Measurements from ENCODE around the gene CD247.

Gene CD247

DNA sequence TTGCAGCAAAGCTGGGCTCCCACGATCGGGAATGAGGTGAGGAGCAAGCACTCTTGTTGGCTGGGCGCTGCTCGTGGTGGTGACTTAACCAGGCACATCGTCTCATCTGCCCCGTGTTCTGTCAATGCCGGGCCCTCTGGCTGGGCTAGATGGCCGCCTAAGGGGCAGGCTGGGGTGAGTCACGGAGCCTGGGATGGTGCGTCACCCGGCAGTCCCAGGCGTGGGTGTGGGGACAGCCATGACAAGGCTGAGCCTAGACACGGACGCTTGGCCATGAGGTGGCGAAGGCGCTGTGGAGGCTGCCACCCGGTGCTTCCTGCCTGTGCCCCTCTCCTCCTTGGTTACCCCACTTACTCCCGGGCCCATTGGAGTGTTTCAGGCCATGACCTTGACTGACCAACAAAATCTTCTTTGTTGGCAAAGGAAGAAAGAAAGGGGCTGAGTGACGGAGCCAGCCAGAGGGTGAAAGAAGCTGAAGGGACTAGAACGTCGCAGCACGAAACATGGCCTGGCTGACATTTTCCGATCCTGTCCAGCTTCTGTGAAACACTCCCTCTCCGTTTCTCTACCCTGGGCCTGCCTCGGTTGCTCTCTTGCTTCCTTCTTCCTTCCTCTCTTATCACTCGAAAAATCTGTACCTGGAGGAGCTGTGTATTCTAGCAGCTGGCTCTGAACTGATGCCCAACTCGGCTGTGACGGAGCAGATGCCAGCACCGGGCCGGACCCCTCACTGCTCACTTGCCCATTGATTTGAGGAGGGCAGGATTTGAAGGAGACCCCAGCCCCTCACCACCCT lies 596 bp downstream of the CD247 start:
- H3K4me3 ChIP-seq, result no peak overlapping the region
- no peaks in the 10 kb centered on the region for H3K36me3 ChIP-seq (ENCODE audit: insufficient read depth, low read length)
- H3K9me3 ChIP-seq (ENCODE audit: low read depth, low read length), result no peaks in the 10 kb centered on the region
- TF ChIP-seq FOXP2 (optimal IDR thresholded peaks at IDR 0.05; ENCODE audit: control extremely low read depth, extremely low read length, insufficient read depth) (no peak), EZH2 (IDR thresholded peaks at IDR 0.05) (no peak), POLR2AphosphoS5 (IDR thresholded peaks at IDR 0.05; ENCODE audit: borderline replicate concordance, low read depth, low read length) (no peak)
- H3K9ac ChIP-seq (ENCODE audit: insufficient read length), result no peak overlapping the region
- no peak for DNase-seq (ENCODE audit: low read depth, low spot score)
- H3K27ac ChIP-seq, result no peak overlapping the region

DNA sequence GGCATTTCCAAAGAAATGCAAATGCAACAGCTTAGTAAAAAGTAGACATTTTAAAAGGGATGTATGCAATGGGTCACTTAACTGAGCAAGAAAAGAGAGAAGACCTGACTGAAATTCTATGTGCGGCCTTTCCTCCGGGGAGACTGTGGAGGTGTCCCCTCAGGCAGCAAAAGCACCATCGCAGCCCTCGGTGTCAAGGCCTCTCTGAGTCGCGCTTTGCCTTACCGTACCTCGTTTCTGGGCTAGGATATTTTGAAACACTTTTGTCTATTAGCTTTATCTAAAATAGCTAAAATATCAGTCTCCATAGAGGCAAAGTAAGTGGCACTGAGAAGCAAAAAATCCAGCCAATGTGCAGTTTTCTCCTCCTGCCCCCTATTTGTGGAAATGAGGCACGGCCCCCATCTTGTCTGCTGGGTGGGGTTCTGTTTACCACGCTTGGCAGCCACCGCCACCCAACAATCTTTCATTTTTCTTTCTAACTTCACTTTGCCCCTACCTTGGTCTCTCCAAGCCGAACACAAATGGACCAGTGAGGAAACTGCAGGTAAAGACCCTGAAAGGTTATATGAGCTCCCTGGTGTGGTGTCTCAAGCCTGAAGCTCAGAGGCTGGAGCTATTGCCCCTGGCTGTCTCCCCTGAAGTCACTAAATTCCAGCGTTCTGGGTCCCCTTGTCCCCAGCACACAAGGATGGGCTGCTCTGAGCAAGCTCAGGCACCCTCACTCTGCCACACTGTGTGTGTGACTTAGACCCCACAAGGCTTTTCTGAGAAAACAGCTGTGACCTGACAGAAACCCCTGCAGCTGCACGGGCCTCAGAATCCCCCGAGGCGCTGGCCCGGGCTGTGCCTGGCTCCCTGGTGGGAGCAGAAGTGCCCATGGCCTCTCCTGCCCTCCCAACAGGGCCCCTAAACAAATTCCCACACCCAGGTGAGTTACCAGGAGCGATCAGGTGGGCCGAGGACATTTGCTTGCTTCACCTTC lies 1.6 kb downstream of the CD247 start:
- Histone ChIP-seq H3K4me3 (no peak overlapping the region), H3K9ac (ENCODE audit: insufficient read length) (no peak overlapping the region), H3K36me3 (ENCODE audit: insufficient read depth, low read length) (no peaks in the 10 kb centered on the region), H3K9me3 (ENCODE audit: low read depth, low read length) (no peaks in the 10 kb centered on the region), H3K27ac (no peak overlapping the region)
- DNase-seq (ENCODE audit: low read depth, low spot score), result no peak
- TF ChIP-seq EZH2 (IDR thresholded peaks at IDR 0.05) (no peak), POLR2AphosphoS5 (IDR thresholded peaks at IDR 0.05; ENCODE audit: borderline replicate concordance, low read depth, low read length) (no peak), FOXP2 (optimal IDR thresholded peaks at IDR 0.05; ENCODE audit: control extremely low read depth, extremely low read length, insufficient read depth) (no peak)

DNA sequence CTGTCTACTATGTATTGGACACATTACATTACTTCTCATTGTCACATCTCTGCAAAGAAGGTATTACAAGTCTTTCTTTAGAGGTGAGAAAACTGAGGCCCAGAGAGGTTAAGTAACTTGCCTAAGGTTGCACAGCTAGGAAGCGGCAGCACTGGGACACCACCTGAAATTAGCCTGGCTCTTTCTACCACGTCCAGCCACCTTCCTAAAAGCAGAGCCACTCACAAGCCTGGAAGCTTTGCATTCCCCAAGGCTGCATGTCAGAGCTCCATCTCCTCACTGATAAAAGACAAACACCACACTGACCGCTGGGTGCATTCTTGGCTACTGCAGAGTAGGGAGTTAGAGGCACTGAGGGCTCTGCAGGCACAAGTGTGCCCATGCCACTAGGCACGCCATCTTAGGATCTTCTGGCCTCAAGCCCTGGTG lies 2.4 kb downstream of the CD247 start:
- TF ChIP-seq EZH2 (IDR thresholded peaks at IDR 0.05), result no peak
- H3K36me3 ChIP-seq (ENCODE audit: insufficient read depth, low read length), result no peaks in the 10 kb centered on the region
- no peak for DNase-seq (ENCODE audit: low read depth, low spot score)
- no peak overlapping the region for H3K27ac ChIP-seq
- H3K4me3 ChIP-seq, result no peak overlapping the region
- H3K9me3 ChIP-seq (ENCODE audit: low read depth, low read length), result no peaks in the 10 kb centered on the region
- no peak overlapping the region for H3K9ac ChIP-seq (ENCODE audit: insufficient read length)

DNA sequence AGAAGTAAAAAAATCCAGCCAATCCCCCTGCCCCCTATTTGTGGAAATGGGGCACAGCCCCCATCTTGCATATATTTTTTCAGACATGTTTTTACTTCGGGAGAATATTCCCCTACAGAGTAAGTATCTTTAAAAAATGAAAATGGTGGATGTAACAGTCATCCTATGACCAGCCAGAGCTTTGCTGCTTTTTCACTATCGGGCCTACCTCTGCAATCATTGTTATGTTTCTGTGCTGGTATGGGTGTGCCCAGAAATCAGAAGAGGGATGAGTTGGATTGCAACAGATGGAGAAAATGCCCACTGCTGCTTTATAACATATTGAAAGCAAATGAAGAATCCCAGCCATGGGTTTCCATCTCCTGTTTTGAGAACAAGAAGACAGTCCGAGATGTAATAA lies 2.9 kb downstream of the CD247 start:
- TF ChIP-seq POLR2AphosphoS5 (IDR thresholded peaks at IDR 0.05; ENCODE audit: borderline replicate concordance, low read depth, low read length) (no peak), EZH2 (IDR thresholded peaks at IDR 0.05) (no peak), FOXP2 (optimal IDR thresholded peaks at IDR 0.05; ENCODE audit: control extremely low read depth, extremely low read length, insufficient read depth) (no peak)
- H3K4me3 ChIP-seq, result no peak overlapping the region
- no peak overlapping the region for H3K9ac ChIP-seq (ENCODE audit: insufficient read length)
- no peaks in the 10 kb centered on the region for H3K36me3 ChIP-seq (ENCODE audit: insufficient read depth, low read length)
- H3K9me3 ChIP-seq (ENCODE audit: low read depth, low read length), result no peaks in the 10 kb centered on the region
- no peak overlapping the region for H3K27ac ChIP-seq
- no peak for DNase-seq (ENCODE audit: low read depth, low spot score)

DNA sequence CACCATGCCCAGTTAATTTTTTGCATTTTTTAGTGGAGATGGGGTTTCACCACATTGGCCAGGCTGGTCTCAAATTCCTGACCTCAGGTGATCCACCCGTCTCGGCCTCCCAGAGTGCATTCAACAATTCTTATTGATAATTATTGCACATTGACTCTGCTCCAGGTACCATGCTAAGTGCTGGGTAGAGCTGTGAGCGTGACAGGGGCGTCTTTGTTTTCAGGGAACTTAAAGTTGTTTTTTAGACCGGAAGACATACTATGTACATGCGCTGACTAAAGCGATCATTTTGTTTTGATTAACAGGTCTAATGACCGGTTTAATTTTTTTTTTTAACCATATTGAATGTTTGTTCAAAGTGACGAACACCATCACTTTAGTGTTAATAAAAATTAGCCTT lies 4.0 kb downstream of the CD247 start:
- Histone ChIP-seq H3K27ac (no peak overlapping the region), H3K36me3 (ENCODE audit: insufficient read depth, low read length) (no peaks in the 10 kb centered on the region), H3K9me3 (ENCODE audit: low read depth, low read length) (no peaks in the 10 kb centered on the region), H3K9ac (ENCODE audit: insufficient read length) (no peak overlapping the region), H3K4me3 (no peak overlapping the region)
- no peak for DNase-seq (ENCODE audit: low read depth, low spot score)
- TF ChIP-seq EZH2 (IDR thresholded peaks at IDR 0.05) (no peak), FOXP2 (optimal IDR thresholded peaks at IDR 0.05; ENCODE audit: control extremely low read depth, extremely low read length, insufficient read depth) (no peak), POLR2AphosphoS5 (IDR thresholded peaks at IDR 0.05; ENCODE audit: borderline replicate concordance, low read depth, low read length) (no peak)

DNA sequence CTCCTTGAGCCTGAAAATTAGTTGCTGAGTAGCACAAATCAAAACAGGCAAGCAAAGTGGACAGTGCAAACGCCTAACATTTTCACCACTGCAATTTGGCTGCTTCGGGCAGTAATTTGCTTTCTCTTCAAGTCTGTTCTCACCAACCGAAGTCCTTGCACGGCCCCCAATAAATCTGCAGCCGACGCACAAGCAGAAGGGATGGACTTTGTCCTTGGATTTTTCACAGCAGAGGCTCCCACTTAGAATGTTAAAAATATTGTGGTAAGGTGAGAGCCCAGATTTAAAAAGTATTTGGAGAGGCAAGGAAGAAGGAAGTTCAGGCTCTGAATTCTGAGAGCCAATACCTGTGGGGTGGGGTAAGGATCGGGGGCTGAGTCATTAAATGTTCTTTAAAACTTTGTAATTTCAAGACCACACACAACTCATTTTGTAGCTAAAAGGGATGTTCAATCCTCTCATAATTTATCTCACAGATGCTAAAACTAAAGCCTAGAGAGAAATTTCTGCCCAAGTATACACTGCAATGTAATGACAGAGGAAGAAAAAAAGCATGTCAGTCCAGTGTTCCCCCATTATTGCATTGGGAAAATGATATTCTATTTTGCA lies 6.2 kb downstream of the CD247 start:
- H3K36me3 ChIP-seq (ENCODE audit: insufficient read depth, low read length), result no peaks in the 10 kb centered on the region
- no peak for DNase-seq (ENCODE audit: low read depth, low spot score)

DNA sequence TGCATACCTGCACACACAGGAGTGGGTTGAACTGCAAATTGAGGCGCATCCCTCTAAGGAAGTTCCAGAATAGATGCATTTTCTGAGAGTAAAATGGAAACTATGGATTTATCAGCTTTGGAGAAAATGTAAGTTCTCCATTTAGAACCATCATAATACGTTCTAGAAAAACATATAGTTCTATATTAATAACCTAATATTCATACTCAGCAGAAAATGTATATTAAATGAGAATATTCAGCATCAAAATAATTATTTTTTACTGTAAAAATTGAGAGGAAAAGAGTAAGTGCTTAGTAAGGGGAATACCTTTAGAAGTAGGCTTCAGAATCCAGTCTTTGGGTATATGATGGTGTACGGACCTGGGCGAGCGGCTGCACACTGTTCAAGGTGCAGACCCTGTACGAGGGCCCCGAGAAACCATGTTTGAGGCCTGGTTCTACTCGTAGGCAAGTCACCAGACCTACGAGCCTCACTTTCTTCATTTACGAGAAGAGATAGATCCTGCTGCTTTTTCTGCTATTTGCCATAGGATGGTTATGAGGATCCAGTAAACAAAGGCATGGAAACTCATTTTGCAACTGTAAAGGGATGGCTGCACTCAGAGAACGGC lies 6.8 kb downstream of the CD247 start:
- DNase-seq (ENCODE audit: low read depth, low spot score), result no peak
- Histone ChIP-seq H3K9me3 (ENCODE audit: low read depth, low read length) (no peaks in the 10 kb centered on the region), H3K36me3 (ENCODE audit: insufficient read depth, low read length) (no peaks in the 10 kb centered on the region), H3K27ac (no peak overlapping the region), H3K9ac (ENCODE audit: insufficient read length) (no peak overlapping the region), H3K4me3 (no peak overlapping the region)
- no peak for TF ChIP-seq POLR2AphosphoS5 (IDR thresholded peaks at IDR 0.05; ENCODE audit: borderline replicate concordance, low read depth, low read length)
- no peak for TF ChIP-seq FOXP2 (optimal IDR thresholded peaks at IDR 0.05; ENCODE audit: control extremely low read depth, extremely low read length, insufficient read depth)
- TF ChIP-seq EZH2 (IDR thresholded peaks at IDR 0.05), result no peak

More for the DNA sequence above, 6.2 kb downstream of the CD247 start:
- Histone ChIP-seq H3K27ac (no peak overlapping the region), H3K4me3 (no peak overlapping the region), H3K9ac (ENCODE audit: insufficient read length) (no peak overlapping the region), H3K9me3 (ENCODE audit: low read depth, low read length) (no peaks in the 10 kb centered on the region)
- TF ChIP-seq POLR2AphosphoS5 (IDR thresholded peaks at IDR 0.05; ENCODE audit: borderline replicate concordance, low read depth, low read length) (no peak), EZH2 (IDR thresholded peaks at IDR 0.05) (no peak), FOXP2 (optimal IDR thresholded peaks at IDR 0.05; ENCODE audit: control extremely low read depth, extremely low read length, insufficient read depth) (no peak)

DNA sequence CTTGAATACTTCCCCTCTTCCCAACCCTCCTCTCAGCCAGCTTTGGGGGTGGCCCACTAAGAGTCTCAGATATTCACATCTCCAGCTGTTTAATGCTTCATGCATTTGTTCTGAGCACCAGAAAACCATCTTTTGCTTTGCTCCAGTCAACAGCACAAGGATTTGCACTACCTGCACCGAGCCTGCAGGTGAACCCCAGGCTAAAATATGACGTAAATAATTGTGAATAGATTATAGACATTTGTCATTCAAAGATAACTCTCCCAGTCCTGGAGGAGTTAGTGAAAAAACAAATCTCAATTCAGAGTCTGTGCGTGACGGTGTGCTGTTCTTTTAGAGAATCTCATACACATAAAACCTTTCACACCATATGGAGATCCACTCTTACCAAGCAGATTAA lies 7.4 kb downstream of the CD247 start:
- H3K27ac ChIP-seq, result no peak overlapping the region
- no peaks in the 10 kb centered on the region for H3K9me3 ChIP-seq (ENCODE audit: low read depth, low read length)
- H3K4me3 ChIP-seq, result no peak overlapping the region
- no peaks in the 10 kb centered on the region for H3K36me3 ChIP-seq (ENCODE audit: insufficient read depth, low read length)
- TF ChIP-seq POLR2AphosphoS5 (IDR thresholded peaks at IDR 0.05; ENCODE audit: borderline replicate concordance, low read depth, low read length) (no peak), EZH2 (IDR thresholded peaks at IDR 0.05) (no peak), FOXP2 (optimal IDR thresholded peaks at IDR 0.05; ENCODE audit: control extremely low read depth, extremely low read length, insufficient read depth) (no peak)
- no peak overlapping the region for H3K9ac ChIP-seq (ENCODE audit: insufficient read length)
- no peak for DNase-seq (ENCODE audit: low read depth, low spot score)

Measured in SK-N-MC (cell line).